Measurements from ENCODE around the gene SPATS2L.
"Not testable (repeated sequence)": the region's sequence is repeated elsewhere in the genome, so short reads cannot be mapped to it uniquely, and the experiment has no call there.

The SPATS2L gene

DNA sequence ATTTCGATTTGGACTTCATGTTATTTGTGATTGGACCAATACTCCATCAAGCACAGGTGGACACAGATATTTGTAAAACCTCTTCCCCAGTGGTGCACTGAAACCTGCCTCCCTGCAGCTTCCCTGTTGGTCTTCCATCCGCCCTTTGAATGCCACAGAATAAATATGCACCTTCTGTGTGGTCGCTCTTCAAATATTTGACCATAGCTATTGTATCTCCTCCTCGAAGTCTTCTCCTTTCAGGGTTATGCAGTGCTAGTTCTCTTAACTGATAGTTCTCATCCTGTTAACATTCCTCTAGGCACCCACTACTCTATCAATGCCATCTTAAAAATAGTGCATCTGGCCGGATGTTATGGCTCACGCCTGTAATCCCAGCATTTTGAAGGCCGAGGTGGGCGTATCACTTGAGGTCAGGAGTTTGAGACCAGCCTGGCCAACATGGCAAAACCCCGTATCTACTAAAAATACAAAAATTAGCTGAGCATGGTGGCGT is 12.5 kb downstream of the SPATS2L start:
- H3K27ac ChIP-seq, result peak overlapping the region; percentile 81
- no peak for DNase-seq (ENCODE audit: low read depth, low spot score)

DNA sequence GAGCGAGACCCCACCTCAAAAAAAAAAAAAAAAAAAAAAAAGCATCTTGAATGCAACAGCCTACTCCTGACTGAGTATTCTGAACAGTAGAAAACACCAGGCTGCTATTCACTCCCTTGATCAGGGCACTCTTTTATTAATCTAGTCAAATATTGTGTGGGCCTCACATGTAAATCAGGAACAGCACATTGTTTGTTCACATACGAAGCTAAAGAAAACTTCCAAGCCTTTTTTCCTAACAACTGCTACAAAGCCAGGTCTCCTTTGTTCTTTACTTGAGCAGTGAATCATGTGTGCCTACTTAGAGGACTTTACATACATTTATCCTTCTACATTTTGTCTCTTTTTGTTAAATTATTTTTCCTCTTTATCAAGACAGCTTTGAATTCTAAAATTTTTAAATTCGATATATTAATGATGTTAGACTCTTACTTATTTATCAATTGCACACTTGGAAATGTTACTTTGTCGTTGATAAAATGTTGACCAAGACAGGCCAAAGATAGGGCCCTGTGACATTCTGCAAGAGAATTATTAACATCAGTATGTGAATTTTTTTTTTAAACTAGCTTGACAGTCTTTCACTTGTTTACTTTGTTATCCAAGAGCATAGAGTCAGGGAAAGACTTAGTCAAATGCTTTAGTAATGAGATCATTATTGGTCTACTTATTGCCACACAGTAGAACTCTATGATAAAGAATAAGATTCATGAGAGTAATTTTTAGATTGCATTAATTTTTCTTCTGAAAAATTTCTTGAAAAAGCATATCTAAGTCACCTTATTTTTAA is 13.2 kb downstream of the SPATS2L start:
- peak overlapping the region; percentile 81 for H3K27ac ChIP-seq
- no peak for DNase-seq (ENCODE audit: low read depth, low spot score)

DNA sequence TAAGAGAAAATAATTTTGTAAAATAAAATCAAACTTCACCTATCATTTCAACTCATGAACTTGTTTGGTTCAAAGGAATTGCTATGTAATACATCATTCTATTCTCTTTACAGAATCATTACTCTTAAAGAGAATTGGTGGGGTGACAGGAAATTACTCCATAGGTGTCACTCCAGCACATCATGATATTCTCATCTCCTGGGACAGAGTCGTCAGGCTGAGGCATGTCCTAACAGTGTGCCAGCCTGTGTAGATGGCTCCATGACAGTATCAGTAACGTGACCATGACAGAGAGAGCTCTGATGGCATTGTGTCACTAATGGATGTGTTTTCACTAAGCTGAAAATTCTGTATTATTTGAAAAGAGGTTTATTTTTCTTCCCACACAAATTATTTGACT is 13.9 kb downstream of the SPATS2L start:
- H3K27ac ChIP-seq, result peak overlapping the region; percentile 81
- no peak for DNase-seq (ENCODE audit: low read depth, low spot score)

DNA sequence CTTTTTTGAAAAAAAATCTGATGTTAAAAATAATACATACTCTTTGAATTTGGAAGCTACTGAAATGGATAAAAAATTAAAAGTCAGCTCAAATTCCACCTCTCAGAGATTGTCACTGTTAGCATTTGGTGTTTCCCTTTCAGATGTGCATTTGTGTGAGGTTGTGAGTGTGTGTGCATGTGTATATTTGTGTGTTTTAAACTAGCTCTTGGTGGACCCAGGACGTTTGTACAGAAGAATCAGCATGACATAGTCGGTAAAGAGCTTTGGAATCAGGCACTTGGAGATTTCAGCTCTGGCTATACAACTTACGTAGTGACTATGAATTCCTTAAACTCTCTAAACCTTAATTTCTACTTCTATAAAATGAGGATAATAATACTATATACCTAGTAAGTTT is 14.5 kb downstream of the SPATS2L start:
- H3K27ac ChIP-seq, result peak overlapping the region; percentile 81
- DNase-seq (ENCODE audit: low read depth, low spot score), result no peak

DNA sequence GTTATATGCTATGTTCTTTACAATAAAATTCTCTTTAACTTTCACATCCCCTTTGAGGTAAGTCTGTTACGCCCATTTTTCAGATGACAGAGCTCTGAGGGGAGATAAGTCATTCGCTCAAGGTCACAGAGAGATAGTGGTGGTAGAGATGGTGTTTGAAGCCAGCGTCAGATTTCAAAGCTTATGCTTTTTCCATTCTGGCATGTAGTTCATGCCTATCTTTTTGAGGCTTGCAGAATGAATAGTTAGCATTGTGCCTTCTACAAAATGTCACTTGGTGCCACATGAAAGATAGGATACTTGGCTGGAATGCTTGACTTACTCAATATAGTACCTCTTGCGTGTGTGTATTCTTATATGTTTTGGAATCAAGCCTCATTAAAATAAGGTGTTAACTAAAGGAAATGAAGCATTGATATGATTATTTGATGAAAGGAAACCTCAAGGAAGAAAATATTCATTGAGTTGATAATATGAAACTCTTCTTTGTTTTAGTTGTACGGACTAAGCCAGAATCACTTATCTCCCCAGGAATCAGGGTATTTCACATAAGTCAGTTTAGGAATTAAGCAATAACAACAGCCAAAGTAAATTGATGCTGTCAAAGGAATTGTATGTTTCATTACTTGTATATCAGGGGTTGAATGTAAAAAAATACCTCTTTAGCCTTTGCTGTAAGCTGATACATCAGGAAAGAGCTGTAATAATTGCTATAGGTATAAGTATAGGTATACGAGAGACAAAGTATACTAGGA is 15.5 kb downstream of the SPATS2L start:
- no peak for DNase-seq (ENCODE audit: low read depth, low spot score)
- no peak overlapping the region for H3K27ac ChIP-seq

DNA sequence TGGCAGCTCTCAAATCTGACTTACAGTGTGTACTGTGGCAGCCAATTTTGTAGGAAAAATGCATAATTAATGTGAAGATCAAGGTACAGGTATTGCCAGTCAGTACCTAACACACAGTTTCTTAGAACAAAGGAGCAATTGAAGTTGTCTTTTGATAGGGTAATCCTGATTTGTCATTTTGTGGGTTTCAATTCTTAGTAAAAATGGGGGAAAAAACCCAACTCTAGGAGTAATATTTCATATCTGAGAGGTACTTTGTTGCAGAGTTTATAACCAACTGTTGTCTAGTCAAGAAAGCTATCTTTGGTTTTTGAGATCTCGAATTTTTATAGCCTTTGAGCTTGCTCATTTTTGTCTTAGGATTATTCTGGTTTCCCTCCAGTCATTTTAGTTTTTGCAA is 16.1 kb downstream of the SPATS2L start:
- no peak for DNase-seq (ENCODE audit: low read depth, low spot score)
- no peak overlapping the region for H3K27ac ChIP-seq

DNA sequence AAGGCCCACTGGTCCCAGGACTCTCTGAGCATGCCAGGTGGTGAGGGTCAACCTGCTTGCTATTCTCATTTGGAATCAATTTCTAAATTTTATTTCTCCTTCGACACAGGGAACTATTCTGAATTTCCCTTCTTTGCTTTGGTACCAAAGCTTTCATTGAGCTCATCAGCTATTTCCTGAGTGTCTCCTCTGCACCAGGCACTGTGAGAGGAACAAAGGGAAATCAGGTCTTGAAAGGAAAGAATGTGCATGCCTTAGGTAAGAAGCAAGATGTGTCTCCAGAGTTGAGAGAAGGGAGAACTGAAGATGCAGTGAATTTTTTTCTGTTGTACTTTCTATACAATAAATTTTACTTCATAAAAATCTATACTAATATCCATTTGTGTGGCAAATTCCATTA is 17.9 kb downstream of the SPATS2L start:
- DNase-seq (ENCODE audit: low read depth, low spot score), result no peak
- no peak overlapping the region for H3K27ac ChIP-seq

DNA sequence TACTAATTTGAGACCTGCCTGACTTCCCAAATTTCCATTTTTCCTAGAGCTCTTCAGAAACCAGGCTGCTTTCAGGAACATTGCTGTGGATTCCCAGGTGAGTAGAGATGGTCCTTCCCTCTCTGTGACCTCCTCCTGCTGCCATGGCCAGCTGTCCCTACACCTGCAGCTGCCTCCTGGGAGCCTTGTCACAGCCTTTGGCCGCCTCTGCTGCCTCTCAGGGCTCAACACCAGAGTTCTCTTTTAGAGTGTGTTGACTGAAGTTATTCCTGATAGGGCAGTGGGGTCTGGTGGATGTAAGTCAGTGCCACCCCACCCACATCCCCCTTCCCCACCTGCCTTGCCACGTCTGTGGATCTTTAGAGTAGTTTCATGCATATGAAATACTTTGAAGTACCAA is 22.9 kb downstream of the SPATS2L start:
- H3K27ac ChIP-seq, result no peak overlapping the region
- DNase-seq (ENCODE audit: low read depth, low spot score), result no peak

DNA sequence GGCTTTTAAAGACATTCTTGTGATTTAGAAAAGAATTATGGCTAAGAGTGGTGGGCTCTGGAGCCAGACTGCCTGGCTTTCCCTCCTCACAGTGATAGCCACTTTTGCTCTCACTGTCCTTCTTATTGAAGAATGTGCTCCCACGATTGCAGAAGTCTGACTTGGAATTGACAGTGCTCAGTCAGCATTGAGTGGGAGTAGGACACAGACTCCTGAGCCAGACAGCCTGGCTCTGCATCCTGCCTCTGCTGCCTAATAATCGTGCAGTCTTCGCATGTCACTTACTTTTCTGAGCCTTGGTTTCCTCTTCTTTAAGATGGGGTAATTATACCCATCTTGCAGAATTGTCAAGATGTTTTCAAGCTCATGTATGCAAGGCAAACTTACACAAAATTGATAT is 23.3 kb downstream of the SPATS2L start:
- no peak for DNase-seq (ENCODE audit: low read depth, low spot score)
- H3K27ac ChIP-seq, result no peak overlapping the region

DNA sequence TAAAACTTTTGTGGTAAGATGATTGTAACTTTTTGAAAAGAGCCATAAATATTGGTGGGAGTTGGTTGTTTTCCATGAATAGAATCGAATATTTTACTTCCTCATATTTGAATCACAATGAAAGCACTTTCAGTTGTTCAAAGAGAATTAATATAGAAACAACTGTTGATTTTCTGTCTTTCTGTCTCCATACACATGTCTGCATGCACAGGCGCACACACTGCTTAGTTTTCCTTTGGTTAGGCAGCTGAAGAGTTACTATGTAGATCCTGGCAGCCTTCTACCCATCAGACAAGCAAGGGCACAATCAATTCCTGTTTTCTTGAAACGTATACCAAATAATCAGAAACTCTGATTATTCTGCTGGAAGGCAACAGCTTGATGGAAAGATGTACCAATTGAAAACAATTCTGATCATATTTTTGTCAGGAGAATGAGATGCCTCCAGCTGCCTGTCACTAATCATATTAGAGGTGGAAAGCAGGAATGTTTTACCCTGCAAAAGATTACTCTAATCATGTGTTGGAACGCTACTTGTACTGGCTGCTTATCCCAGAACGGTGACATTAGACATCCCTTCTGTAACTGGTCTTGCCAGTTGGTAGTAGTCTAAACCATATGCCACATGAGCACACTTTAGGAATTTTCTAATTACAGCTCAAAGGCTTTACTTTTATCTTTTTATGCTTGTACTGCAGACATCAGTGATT is 24.0 kb downstream of the SPATS2L start:
- DNase-seq (ENCODE audit: low read depth, low spot score), result no peak

DNA sequence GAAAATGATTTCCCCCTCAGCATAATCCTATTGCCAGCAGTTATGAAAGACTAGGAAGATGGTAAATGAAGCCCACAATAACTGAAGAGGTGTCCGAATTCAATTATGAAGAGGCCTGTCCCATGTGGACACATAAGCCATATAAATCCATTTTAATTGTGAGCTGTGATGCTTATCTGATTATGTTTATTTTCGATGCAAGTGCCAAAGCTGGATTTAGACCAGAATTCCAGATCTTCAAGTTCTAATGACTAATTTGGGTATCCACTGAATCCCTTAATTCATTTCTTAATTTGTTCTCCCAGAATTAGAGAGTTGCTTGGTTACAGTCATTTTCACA is 24.5 kb downstream of the SPATS2L start:
- DNase-seq (ENCODE audit: low read depth, low spot score), result no peak

More for the DNA sequence above, 24.0 kb downstream of the SPATS2L start:
- H3K27ac ChIP-seq, result no peak overlapping the region

DNA sequence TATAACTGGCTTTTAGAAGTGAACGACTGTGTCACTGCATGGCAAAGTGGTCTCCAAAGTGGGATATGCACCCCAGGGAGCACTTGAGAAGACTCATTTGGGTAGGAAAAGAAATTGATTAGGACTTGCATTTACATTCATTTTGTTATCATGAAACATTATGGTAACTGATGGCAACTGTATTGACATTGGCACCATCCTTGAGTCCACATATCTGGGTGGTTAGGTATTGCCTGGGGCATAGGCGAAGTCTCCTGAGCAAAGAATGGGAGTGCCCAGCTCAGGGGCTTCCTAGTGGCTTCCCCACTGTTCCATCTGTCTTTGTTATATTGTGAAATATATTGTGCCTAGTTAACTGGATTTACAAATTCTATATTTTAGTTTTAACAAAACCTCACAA is 29.2 kb downstream of the SPATS2L start:
- no peak for DNase-seq (ENCODE audit: low read depth, low spot score)
- H3K27ac ChIP-seq, result no peak overlapping the region

More for the DNA sequence above, 24.5 kb downstream of the SPATS2L start:
- H3K27ac ChIP-seq, result no peak overlapping the region

DNA sequence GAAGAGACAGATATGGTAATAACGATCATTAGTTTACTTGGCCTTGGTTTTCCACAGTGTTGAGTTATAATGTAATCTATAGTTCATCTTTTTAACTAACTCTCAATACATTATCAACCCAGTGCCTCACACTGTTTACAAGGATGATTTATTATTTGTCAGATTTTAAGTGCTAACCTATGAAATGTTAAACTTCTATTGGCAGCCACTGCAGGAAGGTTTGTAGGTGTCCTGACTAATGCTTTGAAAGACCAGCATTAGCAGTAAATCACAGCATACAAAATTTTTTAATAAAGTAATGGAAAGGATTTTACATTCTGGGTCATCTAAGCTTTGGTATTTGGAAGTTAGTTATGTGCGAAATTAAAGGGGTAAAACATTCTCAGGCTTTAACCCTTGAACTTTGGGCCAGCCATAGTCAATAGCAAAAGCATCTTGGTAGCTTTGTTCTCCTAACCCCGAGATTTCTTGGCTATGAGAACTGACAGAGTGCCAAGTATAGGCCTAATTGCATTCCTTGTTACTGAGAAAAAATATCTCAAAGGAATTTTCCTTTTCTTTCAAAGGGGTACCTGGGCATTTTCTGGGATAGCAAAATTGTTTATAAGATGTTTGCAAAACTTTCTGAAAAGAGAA is 30.6 kb downstream of the SPATS2L start:
- no peak overlapping the region for H3K27ac ChIP-seq
- DNase-seq (ENCODE audit: low read depth, low spot score), result no peak

DNA sequence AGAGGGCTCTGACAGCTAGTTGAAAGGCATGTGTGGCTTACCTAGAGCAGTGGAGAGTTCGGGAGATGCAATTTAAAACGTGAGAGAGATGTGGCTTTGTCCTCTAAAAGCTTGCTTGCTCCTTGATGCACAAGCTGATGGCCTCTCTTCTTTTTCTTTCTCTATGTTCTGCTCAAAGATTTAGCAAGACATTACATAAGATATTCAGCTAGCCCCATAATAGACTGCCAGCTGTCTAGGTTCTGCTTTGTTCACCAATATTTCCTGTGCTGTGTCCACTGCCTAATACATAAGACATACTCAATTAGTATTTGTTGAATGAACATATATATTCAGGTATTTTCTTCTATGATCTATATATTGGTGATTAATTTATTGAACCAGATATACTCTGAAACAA is 31.1 kb downstream of the SPATS2L start:
- no peak overlapping the region for H3K27ac ChIP-seq
- DNase-seq (ENCODE audit: low read depth, low spot score), result no peak

DNA sequence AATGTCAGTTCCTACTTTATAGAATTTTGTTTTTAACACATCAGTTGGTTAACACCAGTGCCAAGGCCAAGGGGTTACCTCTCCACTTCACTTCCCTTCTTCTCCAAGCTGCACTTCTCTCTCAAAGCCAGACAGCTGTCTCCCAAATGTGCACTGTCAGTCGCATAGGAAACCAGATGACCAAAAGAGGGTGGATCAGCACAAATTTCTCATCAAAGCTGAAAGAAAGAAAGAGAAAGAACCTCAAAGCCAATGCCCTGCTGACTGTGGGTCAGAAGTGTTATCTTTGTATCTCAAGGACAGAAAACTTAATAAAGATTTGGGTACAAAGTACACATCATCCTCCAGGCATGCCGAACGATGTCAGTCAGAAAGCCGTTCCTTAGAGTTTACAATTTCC is 32.2 kb downstream of the SPATS2L start:
- H3K27ac ChIP-seq, result no peak overlapping the region
- DNase-seq (ENCODE audit: low read depth, low spot score), result no peak

DNA sequence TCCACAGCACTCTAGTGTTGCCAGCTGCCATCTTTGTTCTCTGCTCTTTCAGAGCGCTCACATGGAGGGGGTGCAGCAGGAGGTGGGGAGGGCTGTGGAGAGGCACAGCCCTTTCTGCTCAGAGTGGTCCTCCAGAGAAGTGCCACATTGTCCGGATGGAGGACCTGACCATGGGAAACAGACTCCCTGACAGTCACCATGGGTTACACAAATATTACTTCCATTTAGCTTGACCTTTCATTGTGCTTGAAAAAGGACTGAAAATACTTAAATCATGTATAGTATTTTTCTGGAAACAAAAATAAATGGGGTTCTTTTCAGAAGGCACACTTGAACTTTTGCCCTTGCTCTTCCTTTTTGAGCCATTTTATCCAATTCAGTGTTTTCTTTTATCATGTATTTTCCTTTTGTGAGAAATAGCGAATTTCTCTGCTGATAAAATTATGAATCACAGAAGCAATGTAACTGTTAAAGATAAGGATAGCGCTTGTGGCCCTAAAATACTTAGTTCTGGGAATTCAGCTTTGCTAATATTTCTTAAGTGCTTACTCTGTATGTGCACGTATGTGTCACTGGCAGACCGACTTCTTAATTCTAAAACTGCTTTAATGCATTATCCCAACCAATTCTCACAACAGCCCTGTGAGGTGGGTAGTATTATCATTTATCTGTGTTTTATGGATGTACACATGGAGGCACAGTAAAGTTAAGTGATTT is 34.2 kb downstream of the SPATS2L start:
- DNase-seq (ENCODE audit: low read depth, low spot score), result no peak
- no peak overlapping the region for H3K27ac ChIP-seq

DNA sequence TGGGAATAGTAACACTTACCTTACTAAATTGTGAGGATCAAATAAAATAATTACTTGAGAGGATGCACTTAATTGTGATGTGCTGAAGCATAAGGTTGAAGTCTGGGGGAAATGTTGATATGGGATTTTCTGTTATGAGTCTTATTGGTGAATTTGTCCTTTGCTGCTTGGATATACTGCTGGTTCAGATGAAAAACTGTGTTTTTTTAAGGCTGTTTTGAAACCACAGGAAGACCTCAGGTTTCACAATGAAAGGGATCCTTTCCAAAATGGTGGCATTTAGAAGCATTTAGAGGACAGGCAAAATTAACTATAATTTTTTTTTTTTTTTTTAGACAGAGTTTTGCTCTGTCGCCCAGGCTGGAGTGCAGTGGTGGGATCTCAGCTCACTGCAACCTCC is 34.9 kb downstream of the SPATS2L start:
- H3K27ac ChIP-seq, result no peak overlapping the region

DNA sequence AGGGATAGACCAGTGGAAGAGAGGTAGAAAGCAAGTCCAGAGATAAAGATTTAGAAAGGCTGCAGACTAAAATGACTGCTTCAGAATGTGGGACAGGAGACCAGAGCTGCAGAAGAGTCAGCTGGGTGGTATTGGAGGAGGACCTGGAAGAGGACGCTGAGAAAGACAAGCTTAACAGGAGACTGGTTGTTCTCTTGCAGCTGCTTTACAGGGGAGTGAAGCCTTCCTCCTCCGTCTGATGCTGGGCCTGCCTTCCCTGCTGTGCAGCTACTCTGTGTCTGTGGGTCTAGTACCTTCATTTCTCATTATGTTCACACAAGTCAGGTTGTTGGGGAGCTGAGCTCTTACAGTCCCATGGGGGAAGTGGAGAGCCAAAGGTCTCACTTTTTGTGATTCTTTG is 35.7 kb downstream of the SPATS2L start:
- H3K27ac ChIP-seq, result no peak overlapping the region
- no peak for DNase-seq (ENCODE audit: low read depth, low spot score)

More for the DNA sequence above, 34.9 kb downstream of the SPATS2L start:
- no peak for DNase-seq (ENCODE audit: low read depth, low spot score)

DNA sequence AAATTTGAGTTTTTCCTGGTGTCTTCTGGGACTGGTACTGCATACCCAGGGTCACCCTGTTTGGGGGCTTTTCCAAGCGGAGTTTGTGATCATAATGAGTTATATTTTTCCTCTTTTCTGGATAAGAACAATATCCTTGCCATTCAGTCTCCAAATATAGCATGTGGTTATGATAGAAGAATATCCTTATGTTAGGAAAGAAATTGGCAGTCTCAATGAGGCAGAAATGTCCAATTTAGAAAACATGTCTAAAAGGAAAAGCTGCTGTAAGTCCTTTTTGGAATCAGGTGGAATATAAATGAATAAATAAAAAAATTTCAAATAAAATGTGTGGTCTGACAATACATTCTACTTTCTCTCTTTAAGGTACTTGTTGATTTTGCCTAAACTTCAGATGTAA is 36.2 kb downstream of the SPATS2L start:
- no peak for DNase-seq (ENCODE audit: low read depth, low spot score)
- H3K27ac ChIP-seq, result no peak overlapping the region

DNA sequence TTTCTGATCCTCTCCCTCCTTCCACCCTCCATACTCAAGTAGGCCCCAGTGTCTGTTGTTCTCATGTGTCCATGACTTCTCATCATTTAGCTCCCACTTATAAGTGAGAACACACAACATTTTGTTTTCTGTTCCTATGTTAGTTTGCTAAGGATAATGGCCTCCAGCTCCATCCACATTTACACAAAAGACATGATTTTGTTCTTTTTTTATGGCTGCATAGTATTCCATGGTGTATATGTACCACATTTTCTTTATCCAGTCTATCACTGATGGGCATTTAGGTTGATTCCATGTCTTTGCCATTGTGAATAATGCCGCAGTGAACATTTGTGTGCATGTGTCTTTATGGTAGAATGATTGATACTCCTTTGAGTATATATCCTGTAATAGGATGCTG is 37.7 kb downstream of the SPATS2L start:
- H3K27ac ChIP-seq; DNase-seq (ENCODE audit: low read depth, low spot score): not testable (repeated sequence)
